GM18867 (cell line): ENCODE data around the gene GPR25.

ENCODE experiments used
- ATAC-seq: cut with Tn5 transposase; IDR thresholded peaks from one replicate; pipeline ENCODE4 v1.9.1; 2021; ENCODE audit warnings: mild to moderate bottlenecking, moderate library complexity; ENCODE audit not compliant: unreplicated experiment

The GPR25 gene

DNA sequence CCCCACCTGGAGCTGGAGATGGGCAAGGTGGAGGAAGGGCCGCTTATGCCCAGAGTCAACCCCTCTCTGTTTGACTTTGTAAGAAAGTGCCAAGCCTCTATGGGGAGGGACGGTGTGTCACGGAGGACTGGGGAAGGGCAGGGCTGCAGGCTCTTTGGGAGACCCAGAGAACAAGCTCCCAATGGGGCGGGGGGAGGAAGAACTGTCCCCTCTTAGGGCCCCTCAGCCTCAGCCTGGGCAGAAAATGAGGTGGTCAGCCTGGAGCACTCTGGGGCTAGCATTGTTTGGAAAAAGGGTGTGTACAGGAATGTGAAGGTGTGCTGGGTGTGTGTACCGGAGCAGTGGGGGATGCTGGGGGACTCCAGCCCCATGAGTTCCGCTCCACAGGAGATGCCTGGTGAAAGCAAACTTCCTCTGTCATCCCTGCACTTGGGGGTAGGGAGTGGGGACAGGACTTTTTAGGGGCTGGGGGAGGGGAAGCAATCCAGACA, 20.7 kb downstream of the GPR25 start:
- no peak for ATAC-seq

DNA sequence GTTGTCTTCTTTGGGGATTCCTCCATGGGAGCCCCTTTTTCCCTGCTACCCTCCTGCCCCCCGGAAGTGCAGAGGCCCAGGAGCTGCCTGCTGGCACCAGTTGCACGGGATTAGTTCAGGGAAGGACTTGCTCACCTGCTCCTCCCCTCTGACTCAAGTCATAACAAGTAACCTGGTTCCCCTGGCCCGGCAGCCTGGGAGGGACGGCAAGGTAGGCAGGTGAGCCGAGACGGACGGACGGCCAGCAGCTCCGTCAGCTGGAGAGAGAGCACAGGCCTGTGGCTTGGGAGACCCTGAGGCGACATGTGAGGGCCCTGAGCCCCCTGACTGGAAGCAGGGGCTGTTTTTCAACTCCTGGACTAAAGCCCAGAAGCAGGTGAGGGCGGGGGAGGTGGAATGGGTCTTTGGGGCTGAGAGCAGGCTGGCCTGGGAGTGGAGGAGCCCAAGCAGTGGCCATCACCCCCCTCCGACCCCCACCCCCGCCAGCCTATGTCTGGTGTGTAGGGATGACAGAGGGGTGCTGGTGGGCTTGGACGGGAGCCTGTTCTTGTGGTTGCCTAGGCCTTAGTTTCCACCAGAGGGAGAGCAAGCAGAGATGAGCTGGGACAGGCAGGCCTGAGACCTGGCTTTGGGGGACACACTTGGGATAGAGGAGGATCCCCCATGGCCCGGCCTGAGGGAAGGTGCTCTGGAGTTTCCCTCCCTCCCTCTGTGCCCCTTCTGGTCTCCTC, 22.1 kb downstream of the GPR25 start, which contains the start of gene INAVA:
INAVA (plus strand) TSS at position 189 of the 731 bp plus-strand sequence. CDS start 3,501 bp downstream, outside the sequence.
- no peak for ATAC-seq

DNA sequence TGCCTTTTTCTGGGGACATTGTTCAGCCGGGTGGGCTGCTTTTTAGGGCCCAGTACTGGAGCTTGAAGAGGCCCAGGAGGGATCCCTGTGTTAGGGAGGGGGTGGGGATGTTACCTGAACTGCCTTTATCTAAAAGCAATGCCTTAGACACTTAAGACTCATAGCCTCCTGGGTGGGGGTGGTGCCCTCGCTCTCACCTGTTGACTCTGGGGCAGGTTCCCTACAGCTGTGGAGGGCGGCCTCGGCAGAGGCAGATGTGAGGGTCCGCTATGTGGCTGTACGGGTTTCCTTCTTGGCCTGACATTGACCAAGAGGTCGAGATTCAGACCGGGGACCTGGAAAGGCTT, 22.6 kb downstream of the GPR25 start:
- ATAC-seq: no peak

DNA sequence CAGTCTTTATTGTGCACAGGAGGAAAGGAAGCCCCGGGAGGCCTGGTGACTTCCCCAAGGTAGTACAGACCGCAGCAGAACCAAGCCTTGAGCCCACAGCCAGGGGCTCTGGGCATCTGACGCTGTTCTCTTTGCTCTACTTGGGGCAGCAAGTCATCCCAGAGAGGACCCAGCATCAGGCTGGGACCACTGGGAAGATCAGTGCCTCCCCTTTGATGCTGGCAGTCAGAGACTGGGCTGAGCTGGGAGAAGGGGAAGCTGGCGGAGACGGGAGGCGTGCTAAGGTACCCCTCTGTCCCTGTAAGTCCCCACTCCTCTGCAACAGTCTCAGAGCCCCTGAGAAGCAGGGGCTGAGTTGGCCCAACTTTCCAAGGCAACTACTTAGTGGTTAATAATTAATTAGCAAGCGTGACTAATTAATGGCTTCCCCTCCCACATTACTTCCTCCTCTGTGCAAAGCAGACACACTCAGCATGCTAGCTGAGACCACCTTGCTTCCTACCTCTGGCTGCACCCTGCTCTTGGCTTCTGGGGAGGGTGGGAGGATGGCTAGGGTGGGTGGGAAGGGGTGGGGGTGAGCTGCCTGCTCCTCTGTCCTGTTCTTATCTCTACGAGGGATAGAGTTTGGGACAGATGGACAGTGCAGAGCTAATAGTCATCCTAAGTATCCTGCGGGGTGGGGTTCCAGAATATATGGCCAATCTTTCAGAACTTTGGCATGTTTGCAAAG, 23.2 kb downstream of the GPR25 start:
- no peak for ATAC-seq

DNA sequence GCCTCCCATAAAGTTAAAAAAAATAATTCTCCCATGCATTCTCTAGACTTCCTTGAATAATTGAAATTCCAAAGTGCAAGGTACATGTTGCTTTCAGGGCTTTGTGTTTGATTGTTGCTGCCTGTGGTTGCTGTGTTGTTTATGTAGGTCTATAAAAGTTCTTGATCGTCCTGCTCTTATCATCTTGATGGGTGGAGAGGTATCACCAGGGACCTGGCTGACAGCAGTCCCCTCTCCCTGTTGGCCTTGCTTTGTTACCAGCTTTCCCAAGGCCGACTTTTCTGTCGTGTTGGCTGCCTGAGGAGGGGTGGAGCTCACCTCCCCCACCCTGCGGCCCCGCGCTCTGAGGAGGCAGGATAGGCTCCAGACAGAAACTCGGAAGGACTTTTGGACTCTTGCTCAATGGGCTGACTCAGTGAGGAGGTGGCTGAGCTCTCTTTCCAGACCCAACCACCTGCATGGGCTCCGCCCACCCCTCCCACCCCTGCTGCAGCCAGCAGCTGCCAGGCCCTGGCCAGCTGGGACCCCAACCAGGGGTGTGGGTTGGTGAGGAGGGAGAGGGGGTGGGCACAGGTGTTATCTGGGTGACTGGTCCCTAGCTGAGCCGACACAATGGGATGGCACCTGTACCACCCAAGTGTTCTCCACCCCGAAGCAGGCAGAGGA, 23.9 kb downstream of the GPR25 start:
- ATAC-seq: no peak

DNA sequence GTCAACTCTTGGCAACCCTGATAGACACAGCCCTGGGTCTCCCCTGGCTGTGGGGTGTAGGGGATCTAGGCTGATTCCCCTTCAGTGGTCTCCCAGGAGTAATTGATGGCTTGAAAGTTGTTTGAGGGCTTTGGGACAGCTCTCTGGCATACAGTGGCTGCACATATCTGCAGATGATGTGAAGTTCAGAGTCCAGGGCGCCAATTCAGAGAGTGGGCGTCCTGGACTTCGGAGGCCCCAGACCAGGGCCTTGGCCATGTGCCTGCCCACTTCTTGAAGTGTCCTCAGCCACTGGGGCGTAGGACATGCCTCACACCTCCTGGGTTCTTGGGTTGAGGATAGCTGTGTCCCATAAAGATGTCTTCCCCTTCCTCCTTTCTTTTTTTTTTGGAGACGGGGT, 24.5 kb downstream of the GPR25 start:
- ATAC-seq: no peak

DNA sequence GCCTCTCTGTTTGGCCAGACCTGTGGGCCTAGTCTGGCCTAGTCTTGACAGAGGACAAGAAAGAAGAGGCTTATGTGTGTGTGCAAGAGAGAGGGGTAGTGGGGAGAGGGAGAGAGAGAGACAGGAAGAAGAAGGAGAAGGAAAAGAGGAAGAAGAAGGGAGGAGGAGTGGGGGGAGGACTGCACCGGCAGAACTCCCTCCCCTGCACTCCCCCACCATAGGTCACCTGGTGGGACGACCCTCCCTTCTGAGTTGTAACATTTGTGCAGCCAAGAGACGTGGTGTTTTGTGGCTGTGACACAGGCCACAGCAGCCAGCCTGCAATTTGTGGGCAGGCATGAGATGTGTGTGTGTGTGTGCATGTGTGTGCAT, 26.2 kb downstream of the GPR25 start:
- no peak for ATAC-seq

DNA sequence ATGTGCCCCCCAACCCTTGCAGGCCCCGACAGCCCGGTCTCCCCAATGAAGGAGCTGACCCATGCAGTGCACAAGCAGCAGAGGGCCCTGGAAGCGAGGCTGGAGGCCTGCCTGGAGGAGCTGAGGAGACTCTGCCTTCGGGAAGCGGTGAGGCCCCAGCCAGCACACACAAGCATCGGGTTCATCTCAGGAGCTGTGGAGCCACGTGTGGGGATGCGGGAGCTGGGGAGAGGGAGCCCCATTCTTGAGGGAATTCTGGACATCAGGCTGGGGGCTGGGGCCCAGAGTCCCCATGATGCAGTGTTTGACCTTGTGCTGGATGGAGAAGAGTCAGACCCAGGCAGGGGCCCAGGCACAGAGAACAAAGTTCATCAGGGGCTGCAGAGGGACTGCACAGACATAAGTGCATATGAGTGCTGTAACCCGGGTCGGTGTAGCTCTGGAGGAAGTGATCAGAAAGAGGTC, 26.7 kb downstream of the GPR25 start:
- no peak for ATAC-seq

DNA sequence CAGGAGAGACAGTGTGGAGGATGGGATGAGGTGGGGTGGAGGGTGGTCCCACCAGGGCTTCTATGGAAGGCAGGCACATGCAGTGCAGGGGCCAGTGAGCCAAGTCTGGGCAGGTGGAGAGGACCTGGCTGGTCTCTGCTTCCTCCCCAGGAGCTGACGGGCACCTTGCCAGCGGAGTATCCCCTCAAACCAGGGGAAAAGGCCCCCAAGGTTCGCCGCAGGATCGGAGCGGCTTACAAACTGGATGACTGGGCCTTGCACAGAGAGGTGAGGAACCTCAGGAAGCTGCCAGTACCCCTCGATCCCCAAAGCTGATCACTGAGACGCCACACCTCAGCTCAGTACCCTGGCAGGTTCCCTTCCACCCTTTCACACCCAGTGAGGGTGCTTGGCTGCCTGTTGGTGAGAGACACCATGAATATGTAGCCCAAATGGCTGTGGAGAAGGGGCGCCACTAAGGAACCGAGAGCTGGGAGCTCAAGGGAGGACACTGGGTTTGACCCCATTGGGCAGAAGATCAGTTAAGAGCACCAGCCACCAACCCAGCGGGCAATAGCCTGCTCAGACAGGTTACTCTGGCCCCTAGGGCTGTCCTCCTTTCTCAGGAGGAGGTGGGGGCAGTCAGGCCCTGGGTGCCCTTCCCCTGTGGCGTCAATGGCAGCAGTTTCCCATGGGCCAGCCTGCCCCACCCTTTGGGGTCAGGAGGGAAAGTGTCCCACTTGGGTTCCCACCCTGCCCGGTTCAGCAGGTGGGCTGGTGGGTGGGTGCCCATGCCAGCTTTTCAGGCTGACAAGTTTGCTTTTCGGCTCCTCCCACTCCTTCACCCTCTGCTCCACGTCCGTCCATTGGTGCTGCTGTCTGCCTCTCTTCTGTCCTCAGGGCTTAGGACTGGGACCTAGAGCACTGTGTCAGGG, 27.4 kb downstream of the GPR25 start:
- ATAC-seq: no peak

DNA sequence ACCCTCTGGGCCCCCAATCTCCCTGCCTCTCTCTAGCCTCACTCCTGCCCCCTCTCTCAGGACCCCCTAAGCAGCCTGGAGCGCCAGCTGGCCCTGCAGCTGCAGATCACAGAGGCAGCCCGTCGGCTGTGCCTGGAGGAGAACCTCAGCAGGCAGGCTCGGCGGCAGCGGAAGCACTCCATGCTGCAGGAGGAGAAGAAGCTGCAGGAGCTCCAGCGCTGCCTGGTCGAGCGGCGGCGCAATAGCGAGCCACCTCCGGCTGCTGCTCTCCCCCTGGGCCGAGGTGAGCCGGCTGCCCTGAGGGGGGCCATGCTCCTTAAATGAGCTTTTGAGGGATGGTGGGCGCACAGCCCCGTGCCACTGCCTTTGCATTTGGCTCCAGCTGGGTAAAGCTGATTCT, 28.1 kb downstream of the GPR25 start:
- ATAC-seq: no peak

DNA sequence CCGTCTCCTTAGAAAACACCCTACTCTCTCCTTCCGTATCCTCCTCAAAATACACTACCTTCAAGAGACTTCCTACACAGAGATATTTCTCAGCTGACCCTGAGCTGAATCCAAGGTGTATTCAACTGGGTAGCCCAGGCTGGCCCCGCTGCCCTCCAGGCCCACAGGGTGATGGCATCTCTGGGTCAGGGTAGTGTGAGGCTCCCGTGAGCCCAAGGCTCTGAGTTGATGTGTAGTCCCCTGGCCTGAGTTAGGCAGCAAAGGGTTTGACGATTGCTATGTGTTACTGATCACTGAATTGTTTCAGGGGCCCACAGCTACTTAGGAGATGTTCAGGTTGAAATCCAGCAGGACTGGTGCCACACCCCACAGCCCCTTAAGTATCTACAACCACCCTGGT, 28.6 kb downstream of the GPR25 start:
- no peak for ATAC-seq

DNA sequence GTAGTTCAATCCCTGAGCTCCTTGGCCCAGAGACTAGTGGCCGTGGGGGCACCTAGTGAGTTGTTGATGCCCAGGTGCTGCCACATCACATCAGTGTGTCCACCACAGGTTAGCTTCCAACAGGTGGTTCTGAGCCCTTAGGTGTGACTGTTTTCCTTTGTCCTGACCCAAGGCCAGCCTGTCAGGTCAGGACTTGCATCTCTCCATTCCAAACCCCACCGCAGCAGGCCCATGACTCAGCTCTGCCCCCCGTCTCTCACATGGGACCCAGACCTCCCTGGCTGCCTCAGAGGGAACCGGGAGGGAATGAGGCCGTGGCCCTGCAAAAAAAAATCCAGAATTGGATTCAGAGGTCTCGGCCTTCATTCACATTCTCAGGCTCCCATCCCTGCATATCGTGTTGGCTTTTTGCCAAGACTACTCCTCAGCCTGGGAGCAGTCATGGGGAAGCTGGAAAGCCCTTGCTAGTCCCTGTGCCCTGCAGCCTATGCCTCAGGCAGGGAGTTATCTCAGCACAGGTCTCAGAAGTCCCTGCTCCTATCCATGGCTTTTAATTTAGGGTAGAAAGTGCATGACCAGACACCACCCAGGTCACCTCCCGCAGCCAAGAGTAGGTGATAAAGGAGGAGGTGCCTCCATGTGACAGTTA, 29.1 kb downstream of the GPR25 start:
- ATAC-seq: no peak

DNA sequence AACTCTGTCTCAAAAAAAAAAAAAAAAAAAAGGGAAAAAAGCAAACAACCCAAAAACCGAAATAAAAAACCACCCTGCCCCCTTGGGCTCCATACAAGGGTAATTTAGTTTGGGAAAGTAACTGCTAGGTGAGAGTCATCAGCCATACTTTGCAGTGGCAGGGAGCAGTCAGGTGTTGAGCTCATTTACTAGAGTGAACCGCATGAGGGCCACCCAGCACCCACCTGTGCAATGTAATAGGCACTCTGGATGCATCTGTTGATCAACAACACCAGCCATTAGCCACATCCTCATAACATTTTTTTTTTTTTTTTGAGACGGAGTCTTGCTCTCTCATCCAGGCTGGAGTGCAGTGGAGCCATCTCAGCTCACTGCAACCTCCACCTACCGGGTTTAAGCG, 31.0 kb downstream of the GPR25 start:
- ATAC-seq: no peak

DNA sequence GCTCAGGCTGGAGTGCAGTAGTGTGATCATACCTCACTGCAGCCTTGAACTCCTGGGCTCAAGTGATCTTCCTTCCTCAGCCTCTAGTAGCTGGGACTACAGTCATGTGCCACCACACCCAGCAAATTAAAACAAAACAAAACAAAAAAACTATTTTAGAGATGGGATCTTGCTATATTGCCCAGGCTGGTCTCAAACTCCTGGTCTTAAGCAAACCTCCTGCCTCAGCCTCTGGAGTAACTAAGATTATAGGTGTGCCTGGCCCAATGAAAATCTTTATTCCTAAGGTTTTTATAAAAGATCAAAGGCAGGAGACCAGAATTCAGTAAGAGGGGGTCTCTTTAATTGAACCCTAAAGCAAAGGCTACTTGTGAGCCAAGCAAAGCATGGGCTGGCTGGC, 32.0 kb downstream of the GPR25 start:
- no peak for ATAC-seq

DNA sequence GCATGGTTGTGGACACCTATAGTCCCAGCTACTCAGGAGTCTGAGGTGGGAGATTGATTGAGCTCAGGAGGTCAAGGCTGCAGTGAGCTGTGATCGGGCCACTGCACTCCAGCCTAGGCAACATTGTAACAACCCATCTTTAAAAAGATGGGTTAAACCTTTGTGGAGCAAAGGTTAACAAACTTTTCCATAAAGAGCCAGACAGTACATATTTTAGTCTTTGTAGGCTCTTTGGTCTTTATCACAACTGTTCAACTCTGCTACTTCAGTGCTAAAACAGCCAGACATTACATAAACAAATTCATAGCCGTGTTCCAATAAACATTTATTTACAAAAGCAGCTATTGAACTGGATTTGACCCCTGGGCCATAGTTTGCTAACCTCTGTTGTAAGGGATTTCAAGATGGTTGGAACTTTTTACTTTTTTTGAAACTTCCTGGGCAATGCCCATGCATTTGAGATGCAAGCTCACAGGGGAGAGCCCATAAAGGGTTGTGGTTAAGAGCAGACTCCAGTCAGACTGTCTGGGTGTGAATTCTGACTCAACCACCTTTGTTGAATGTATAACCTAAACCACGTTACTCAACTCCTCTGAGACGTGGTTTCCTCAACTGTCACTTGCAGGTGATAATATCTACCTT, 32.8 kb downstream of the GPR25 start:
- ATAC-seq: peak; percentile 55

DNA sequence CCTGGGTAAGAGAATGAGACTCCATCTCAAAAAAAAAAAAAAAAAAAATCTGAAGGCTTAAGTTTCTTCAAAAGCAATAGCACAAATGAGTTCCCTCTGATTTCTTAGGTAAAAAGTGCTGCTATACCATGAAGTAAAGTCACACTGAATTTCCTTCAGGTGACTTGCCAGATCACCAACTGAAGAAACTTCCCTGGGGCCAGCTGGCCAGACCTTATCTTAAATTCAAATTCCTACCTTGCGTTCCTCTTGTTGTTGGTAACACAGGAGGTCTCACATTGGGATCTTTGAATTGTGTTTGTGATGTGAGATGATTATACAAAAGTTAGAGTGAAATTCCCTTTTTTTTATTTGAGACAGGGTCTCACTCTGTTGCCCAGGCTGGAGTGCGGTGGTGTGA, 33.7 kb downstream of the GPR25 start:
- no peak for ATAC-seq

DNA sequence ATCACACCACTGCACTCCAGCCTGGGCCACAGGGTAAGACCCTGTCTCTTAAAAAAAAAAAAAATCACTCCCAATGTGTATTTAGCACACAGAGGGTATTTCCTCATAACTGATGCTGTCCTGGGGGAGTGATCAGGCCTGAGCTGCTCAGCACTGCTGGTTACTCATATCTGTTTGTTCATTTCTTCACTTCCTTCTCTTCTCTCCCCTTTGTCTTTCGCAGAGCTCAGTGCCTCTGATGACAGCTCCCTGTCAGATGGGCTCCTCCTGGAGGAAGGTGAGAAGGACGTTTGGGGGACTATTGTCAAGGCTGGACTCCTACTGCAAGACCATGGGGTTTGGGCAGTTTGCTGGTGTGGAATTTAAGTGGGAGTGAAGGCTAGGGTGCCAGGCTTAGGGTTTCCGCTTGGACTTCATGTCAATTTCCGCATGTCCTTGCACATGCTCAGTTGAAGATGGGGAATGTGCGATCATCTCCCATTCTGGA, 34.9 kb downstream of the GPR25 start:
- ATAC-seq: peak; percentile 63

DNA sequence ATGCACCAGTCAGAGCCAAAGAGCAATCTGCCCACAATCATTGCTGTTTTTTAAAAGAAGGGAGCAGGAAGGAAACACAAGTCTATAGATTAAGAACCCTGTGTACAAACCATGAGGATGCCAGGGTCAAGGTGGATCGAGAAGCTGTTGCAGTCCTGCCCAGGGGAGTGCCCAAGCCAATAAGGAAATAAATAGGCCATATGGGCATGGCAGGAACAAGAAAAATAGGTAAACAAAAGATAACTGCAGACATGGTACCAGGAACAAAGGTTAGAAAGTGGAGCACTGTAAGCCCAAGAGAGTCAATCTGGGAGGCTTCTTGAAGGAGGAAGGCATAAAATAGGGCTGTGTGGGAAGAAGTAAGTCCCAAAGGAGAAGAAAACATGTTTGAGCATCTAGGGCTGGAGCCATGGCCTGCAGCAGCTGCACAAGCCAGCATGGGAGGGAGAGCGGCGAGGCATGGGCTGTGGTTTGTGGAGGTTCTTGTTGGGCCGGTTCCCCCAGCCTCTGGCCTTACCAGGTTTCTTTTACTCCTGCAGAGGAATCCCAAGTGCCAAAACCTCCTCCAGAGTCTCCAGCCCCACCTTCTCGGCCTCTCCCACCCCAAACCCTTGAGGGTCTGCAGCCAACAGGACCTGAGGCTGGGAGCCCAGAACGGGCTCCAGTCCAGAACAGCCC, 35.5 kb downstream of the GPR25 start:
- no peak for ATAC-seq

DNA sequence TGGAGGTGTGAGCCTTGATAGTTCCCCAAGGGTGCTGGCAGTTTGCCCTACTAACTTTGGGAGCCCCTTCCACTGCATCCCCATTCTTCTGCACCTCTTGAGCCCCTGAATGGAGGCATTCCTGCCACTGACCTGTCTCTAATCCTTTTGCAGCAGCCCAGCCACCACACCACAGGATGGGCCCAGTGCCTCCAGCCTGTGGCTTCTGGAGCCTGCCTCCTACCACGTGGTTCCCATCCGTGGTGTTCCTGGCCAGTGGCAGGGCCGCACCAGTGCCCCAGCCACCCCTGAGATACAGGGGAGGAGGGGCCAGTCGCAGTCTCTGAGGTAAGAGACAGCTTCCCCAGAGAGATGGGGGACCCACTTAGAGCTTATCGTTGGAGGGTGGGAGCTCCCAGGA, 36.3 kb downstream of the GPR25 start:
- ATAC-seq: no peak
